ENCODE results near the gene CXorf66. TPM values are rescaled to one million over a fixed set of nuclear protein-coding genes. Genes with fewer than 3 reads are reported as not detected.
"Not testable (repeated sequence)": the region's sequence is repeated elsewhere in the genome, so short reads cannot be mapped to it uniquely, and the experiment has no call there.

The CXorf66 gene
- polyA plus RNA-seq, 6 donors from 2014 or later: not detected

DNA sequence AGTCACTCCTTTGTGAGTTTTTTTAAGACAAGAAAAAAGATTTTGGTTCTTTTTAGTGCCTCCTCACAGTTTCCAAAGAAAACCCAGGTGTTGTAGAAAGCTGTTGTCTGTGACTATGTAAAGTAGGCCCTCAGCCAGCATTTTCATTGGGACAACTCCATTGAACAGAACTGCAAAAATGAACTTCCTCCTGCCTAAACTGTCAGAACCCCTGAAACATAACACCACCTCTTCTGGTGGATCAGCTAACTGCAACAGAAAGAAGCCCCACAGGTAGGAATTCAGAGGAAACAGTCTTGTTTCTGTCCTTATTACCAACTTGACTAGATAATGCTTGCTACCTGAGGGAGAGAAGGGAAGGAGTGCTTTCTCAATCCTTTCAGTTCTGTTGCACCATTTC is 29.1 kb downstream of the CXorf66 start:
- peaks cover 0 to 7% (median 0%) of the 10 kb centered on the region in 3 donors for H3K27me3 Mint-ChIP-seq

DNA sequence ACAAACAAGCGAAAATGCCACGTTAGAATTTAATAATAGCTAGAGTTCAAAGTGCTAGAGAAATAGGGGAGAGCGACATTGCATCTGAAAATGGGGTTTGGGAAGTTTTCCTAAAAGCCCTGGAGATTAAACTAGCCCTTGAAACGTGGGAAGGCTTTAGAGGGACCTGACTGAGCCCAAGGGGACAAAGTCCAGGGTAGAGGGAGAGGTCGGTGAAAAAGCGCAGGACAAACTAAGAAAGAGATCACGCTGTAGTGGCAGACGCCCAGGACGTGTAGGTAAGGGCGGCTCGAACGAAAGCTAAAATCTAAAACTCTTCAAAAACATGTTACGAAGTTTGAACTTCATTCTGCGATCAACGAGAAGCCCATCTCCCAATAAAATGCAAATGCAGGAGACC is 31.4 kb downstream of the CXorf66 start:
- Mint-ChIP-seq H3K4me1 (peaks cover 8 to 17% (median 10%) of the 10 kb centered on the region in 3 donors), H3K4me3 (peak overlapping the region in 7 of 8 donors; percentile 85 to 100 (median 92)), H3K36me3 (no peaks in the 10 kb centered on the region), H3K9me3 (peaks cover 0 to 5% (median 0%) of the 10 kb centered on the region in 7 donors), H3K27ac (peak overlapping the region in 4 of 6 donors; percentile 1 to 92 (median 50)), H3K27me3 (peaks cover 0 to 7% (median 0%) of the 10 kb centered on the region in 3 donors)
- no peak for ATAC-seq (ENCODE audit: low read depth in 2 of 2)
- DNase-seq: no peak

More for the DNA sequence above, 29.1 kb downstream of the CXorf66 start:
- no peaks in the 10 kb centered on the region for H3K9me3 Mint-ChIP-seq
- ATAC-seq (ENCODE audit: low read depth in 2 of 2) (no peak), DNase-seq (no peak)
- H3K4me1 Mint-ChIP-seq: peaks cover 0 to 5% (median 0%) of the 10 kb centered on the region in 3 donors
- peak overlapping the region in 1 of 8 donors; percentile 63 for H3K4me3 Mint-ChIP-seq
- H3K36me3 Mint-ChIP-seq: no peaks in the 10 kb centered on the region
- no peak overlapping the region for H3K27ac Mint-ChIP-seq

DNA sequence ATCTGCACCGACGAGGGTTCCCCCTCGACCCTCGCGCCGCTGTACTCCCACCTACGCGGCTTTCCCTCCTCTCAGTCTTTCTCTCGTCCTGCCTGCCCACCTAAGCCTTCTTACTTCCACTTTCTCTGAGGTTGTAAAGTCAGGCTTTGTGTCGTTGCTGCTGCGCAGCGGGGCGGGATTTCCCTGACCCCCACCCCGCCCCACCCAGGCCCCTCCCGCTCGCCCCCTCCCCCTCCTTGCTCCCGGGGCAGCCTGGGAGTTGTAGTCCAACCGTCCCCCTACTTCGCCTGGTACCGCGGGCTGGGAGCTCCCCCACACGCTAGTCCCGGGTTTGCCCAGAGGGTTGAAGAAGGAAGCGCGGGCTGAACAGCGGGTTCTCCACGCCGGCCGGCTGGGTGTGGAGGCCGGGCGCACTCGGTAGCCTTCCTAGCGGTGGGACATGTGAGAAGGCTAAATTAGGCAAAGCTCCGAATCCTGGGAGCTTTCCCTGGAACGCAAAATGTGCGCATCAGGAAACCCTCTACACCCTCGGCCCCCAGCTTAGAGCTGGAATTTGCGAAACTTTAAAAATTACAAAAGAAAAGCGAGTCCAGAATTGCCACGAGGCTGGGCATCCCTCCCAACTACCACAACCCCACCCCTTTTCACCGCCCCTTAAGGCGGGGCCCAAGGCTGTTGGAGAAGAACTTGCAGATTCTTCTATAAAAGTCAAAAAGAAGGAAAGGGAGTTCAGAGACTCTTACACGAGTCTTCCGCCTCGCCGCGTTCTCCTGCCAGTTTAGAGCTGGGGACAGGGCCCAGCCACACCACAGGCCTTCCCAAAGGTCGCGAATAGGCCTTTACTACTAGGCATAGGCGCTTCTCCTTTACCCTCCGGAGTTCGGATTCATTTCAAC is 32.2 kb downstream of the CXorf66 start, which contains the start of gene ATP11C:
ATP11C (minus strand) TSS at position 153 of the 896 bp plus-strand sequence. CDS start 1,011 bp downstream, outside the sequence.
- H3K4me1 Mint-ChIP-seq: peaks cover 8 to 18% (median 10%) of the 10 kb centered on the region in 3 donors
- H3K9me3 Mint-ChIP-seq: peaks cover 0 to 5% (median 0%) of the 10 kb centered on the region in 7 donors
- ATAC-seq (ENCODE audit: low read depth in 2 of 2) (peak; percentile 75), DNase-seq (peak; percentile 72)
- H3K27me3 Mint-ChIP-seq: peaks cover 0 to 7% (median 0%) of the 10 kb centered on the region in 3 donors
- peak within 1 kb of the TSS; percentile 85 to 100 (median 93) for H3K4me3 Mint-ChIP-seq
- no peaks in the 10 kb centered on the region for H3K36me3 Mint-ChIP-seq
- H3K27ac Mint-ChIP-seq: peak within 1 kb of the TSS; percentile 92 to 99 (median 94)

DNA sequence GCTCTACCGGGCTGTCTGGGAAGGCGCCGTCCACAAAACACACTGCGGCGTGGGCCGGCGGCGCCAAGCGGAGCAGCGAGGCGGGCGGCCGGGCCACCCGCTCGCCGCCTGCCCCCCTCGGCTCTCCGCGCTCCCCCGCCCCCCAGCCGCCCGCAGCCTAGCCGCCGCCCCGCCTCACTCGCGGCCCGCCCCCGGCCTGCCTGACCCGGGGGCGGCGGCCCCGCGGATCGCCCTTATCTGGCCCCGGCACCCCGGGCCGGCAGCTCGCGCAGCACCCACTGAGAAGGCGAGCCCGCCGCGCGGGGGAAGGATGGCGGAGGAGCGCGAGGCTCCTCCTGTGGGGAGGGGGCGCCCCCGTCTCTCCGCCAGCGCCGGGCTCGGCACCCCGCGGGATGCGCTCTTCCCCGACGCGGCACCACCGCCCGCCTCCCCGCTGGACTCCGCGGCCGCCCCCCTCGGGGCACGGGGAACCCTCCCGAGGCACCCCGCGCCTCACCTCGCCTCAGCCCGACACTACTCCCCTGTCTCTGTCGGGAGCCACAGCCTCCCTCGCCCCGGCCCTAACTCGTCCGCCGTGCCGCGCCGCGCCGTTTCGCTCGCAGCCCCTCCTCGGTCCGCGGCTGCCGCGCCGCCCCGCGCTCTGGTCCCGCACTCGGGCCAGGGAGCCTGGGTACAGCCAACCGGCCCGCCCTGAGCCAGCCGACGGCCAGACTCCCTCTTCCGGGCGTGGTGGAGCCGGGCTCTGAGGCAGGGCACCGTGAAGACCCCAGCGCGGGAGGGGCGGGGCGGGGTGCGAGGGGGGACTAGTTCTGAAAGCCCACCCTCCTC is 33.0 kb downstream of the CXorf66 start:
- peak overlapping the region; percentile 92 to 99 (median 94) for H3K27ac Mint-ChIP-seq
- peaks cover 0 to 5% (median 0%) of the 10 kb centered on the region in 7 donors for H3K9me3 Mint-ChIP-seq
- DNase-seq (peak; percentile 44), ATAC-seq (ENCODE audit: low read depth in 2 of 2) (peak; percentile 39 to 46)
- peaks cover 0 to 5% (median 0%) of the 10 kb centered on the region in 3 donors for H3K27me3 Mint-ChIP-seq
- H3K36me3 Mint-ChIP-seq: no peaks in the 10 kb centered on the region
- peaks cover 8 to 18% (median 10%) of the 10 kb centered on the region in 3 donors for H3K4me1 Mint-ChIP-seq
- H3K4me3 Mint-ChIP-seq: peak overlapping the region; percentile 85 to 100 (median 93)

DNA sequence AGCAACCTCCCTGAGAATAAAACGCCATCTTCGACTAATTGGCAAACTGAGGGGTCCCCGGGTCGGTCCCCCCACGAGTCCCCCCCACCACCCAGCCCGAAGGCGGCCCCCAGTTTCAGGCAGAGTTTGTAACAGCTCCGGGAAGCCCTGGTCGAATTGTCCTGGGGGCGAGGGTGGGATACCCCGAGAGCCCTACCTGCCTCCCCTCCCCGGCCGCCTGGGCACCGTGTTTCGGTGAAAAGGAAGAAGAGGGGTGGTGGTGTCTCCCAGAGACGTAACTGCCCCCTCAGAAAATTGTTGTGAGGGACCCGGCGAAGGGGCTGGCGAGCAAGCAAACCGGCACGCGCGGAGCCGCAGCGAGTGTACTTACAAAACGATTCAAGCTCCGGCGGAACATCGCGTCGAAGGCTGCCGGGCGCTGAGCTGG is 33.7 kb downstream of the CXorf66 start:
- peaks cover 8 to 18% (median 10%) of the 10 kb centered on the region in 3 donors for H3K4me1 Mint-ChIP-seq
- H3K27ac Mint-ChIP-seq: peak overlapping the region in 4 of 6 donors; percentile 37 to 88 (median 78)
- DNase-seq: no peak
- H3K4me3 Mint-ChIP-seq: peak overlapping the region; percentile 83 to 91 (median 86)
- peaks cover 0 to 5% (median 0%) of the 10 kb centered on the region in 7 donors for H3K9me3 Mint-ChIP-seq
- no peak for ATAC-seq (ENCODE audit: low read depth in 2 of 2)
- no peaks in the 10 kb centered on the region for H3K36me3 Mint-ChIP-seq
- H3K27me3 Mint-ChIP-seq: no peaks in the 10 kb centered on the region

DNA sequence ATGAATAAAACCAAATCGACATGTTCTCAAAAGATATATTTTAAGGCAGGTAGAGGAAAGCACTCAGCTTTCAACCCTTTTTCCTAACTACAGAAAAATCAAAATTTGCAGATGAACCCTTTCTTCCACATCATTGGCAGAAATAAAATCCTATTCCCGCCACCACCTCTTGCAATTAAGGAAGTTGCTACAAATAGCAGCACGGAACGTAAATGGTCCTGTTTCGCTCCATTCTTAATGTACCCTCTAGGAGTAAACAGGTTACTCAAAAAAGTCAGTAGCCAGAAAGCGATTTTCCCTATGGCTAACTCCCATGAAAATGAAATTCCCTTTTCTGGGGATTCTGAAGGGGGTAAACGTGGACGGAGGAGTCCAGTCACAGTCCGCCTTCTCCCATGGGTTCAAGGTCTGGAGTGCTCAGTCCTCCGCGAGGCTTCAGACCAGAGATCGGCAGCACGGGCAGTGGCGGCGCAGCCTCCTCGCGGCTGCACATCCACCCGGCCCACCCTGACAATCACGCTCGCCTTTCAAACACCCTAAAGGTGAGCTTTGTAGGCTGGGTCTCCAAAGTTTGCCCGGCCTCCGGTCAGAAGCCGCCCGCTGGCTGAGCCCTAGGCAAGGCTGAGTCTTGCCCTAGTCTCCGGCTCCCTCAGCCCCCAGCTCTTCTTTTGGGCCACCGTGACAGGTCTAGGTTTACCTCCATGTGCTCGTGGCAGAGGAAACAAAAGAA is 34.2 kb downstream of the CXorf66 start:
- H3K9me3 Mint-ChIP-seq: peaks cover 0 to 5% (median 0%) of the 10 kb centered on the region in 7 donors
- no peak for ATAC-seq (ENCODE audit: low read depth in 2 of 2)

DNA sequence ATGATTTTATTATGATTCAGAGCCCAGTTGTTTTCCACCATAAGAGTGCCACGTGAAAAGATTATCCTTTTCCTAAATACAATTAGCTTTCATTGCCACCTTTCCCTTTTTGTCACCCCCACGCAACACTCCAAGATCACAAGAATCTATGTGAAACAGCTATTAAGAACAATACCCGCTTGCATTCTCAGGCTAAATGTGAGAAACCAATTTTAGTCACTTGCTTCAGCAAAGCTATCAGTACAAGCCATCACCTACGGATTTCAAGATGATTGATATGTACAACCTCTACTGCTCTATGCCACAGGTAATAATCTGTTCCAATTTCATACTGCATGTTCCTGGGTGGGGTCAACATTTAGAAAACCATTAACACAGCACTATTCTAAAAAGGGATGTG is 34.9 kb downstream of the CXorf66 start:
- Mint-ChIP-seq H3K36me3 (no peaks in the 10 kb centered on the region), H3K4me1 (peaks cover 12 to 23% (median 13%) of the 10 kb centered on the region in 3 donors), H3K27ac (no peak overlapping the region), H3K4me3 (peak overlapping the region in 6 of 8 donors; percentile 64 to 91 (median 84)), H3K27me3 (no peaks in the 10 kb centered on the region), H3K9me3 (peaks cover 0 to 5% (median 0%) of the 10 kb centered on the region in 7 donors)
- no peak for DNase-seq
- ATAC-seq (ENCODE audit: low read depth in 2 of 2): no peak

More for the DNA sequence above, 34.2 kb downstream of the CXorf66 start:
- DNase-seq: peak; percentile 15
- peak overlapping the region in 4 of 6 donors; percentile 73 to 88 (median 78) for H3K27ac Mint-ChIP-seq
- H3K36me3 Mint-ChIP-seq: no peaks in the 10 kb centered on the region
- H3K4me1 Mint-ChIP-seq: peaks cover 8 to 18% (median 10%) of the 10 kb centered on the region in 3 donors
- no peaks in the 10 kb centered on the region for H3K27me3 Mint-ChIP-seq
- peak overlapping the region; percentile 83 to 91 (median 86) for H3K4me3 Mint-ChIP-seq

DNA sequence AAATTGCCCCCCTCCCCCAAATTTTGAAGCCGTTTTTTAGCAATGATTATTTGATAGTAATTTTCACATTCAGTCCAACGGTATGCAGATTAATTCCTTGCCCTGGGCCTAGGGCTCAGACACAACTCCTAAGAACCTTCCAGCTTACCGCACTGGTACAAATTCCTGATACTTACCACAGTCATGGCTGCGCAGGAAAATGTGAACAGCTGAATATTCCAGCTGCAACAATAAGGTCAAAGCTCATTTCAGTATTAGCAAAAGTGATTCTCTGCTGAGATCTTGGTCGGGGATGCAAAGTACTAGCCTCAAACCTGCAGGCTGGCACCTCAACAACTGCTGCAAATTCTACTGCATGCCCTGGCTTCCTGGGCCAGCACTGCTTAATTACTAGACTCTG is 35.4 kb downstream of the CXorf66 start:
- H3K4me3 Mint-ChIP-seq: peak overlapping the region in 2 of 8 donors; percentile 26 to 88
- H3K36me3 Mint-ChIP-seq: no peaks in the 10 kb centered on the region
- no peak for DNase-seq

DNA sequence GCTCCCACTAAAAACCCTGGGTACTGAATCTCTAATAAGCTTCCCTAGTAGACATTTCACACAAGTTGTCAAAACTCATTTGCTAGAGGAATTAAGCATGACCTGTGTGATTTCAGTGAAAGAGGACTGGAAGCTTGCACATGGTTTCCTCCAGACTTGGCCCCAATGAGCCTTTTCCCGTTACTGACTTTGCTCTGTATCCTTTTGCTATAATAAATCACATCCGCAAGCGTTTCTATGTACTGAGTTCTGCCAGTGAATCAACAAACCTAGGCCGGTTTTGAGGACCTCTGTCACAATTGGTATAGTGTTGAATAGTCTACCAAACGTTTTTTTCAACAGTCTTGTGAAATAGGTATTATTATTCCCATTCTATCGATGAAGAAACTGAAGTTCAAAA is 40.6 kb downstream of the CXorf66 start:
- no peak for DNase-seq
- no peaks in the 10 kb centered on the region for H3K9me3 Mint-ChIP-seq
- peaks cover 0 to 4% of the 10 kb centered on the region in 2 donors for H3K36me3 Mint-ChIP-seq
- no peaks in the 10 kb centered on the region for H3K27me3 Mint-ChIP-seq
- H3K27ac Mint-ChIP-seq: peak overlapping the region in 1 of 6 donors; percentile 41
- peaks cover 6 to 33% (median 15%) of the 10 kb centered on the region in 3 donors for H3K4me1 Mint-ChIP-seq
- no peak for ATAC-seq (ENCODE audit: low read depth in 2 of 2)
- H3K4me3 Mint-ChIP-seq: no peak overlapping the region

More for the DNA sequence above, 35.4 kb downstream of the CXorf66 start:
- Mint-ChIP-seq H3K27ac (no peak overlapping the region), H3K27me3 (no peaks in the 10 kb centered on the region), H3K9me3 (peaks cover 0 to 5% (median 0%) of the 10 kb centered on the region in 7 donors), H3K4me1 (peaks cover 12 to 26% (median 16%) of the 10 kb centered on the region in 3 donors)
- no peak for ATAC-seq (ENCODE audit: low read depth in 2 of 2)

DNA sequence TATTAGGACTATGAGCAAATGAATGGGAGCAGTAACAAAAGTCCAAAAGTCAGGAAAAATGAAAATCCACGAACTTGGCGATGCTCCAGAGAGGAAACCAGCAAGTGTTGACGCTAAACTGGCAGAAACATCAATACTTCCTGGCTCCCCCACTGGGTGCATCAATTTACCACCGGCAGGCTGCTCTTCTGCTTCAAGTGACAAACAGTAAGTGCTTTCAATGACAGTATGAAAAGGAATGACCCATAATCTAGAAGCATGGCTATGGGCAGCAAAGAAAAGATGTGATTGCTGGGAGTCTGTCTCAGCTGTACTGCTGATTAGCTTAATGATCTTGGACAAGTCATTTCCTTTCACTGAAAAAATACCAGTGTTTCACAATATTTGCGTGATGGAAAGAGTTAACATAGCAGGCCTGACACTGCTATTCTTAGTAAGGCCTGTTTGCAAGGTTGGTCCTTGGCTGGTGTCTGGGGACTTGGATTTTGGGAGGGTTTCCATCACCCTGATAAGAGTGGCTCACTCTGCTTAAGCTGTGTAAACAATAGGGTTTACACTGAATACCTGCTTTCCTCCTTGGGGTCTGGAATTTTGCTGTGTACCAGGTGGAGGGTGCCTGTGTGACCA is 41.1 kb downstream of the CXorf66 start:
- H3K4me1 Mint-ChIP-seq: peaks cover 6 to 28% (median 15%) of the 10 kb centered on the region in 3 donors
- ATAC-seq (ENCODE audit: low read depth in 2 of 2) (no peak), DNase-seq (no peak)
- peak overlapping the region in 1 of 6 donors; percentile 41 for H3K27ac Mint-ChIP-seq
- no peaks in the 10 kb centered on the region for H3K27me3 Mint-ChIP-seq
- no peaks in the 10 kb centered on the region for H3K9me3 Mint-ChIP-seq
- H3K4me3 Mint-ChIP-seq: no peak overlapping the region
- peaks cover 0 to 4% of the 10 kb centered on the region in 2 donors for H3K36me3 Mint-ChIP-seq

DNA sequence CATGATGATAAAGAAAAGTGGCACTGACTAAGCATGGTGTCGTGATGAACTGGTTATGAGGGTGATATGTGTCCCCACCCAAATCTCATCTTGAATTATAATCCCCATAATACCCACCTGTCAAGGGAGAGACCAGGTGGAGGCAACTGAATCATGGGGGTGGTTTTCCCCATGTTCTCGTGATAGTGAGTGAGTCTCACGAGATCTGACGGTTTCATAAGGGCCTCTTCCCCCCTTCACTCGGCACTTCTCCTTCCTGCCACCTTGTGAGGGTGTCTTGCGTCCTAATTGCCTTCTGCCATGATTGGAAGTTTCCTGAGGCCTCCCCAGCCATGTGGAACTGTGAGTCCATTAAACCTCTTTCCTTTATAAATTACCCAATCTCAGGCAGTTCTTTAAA is 44.2 kb downstream of the CXorf66 start:
- not testable (repeated sequence) for H3K27me3 Mint-ChIP-seq; ATAC-seq (ENCODE audit: low read depth in 2 of 2); H3K36me3 Mint-ChIP-seq; H3K9me3 Mint-ChIP-seq; DNase-seq; H3K4me3 Mint-ChIP-seq
- peaks cover 18 to 32% (median 19%) of the 10 kb centered on the region in 3 donors for H3K4me1 Mint-ChIP-seq
- peak overlapping the region in 1 of 6 donors; percentile 22 for H3K27ac Mint-ChIP-seq

DNA sequence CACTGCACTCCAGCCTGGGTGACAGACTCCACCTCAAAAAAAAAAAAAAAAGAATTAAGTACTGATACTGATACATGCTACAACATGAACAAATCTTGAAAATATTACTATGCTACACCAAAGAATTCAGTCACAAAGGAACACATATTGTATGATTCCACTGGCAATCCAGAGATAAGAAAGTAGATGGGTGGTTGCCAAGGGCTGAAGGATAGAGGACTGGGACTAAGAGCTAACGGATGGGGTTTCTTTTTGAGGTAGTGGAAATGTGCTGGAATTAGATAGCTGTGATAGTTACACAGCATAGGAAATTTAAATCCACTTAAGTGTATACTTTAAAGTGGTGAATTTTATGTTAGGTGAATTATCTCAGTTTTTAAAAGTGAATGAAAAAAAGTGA is 45.0 kb downstream of the CXorf66 start:
- ATAC-seq (ENCODE audit: low read depth in 2 of 2) (no peak), DNase-seq (no peak)
- Mint-ChIP-seq H3K4me3 (no peak overlapping the region), H3K9me3 (no peaks in the 10 kb centered on the region), H3K27me3 (no peaks in the 10 kb centered on the region), H3K4me1 (peaks cover 15 to 26% (median 16%) of the 10 kb centered on the region in 3 donors), H3K36me3 (peaks cover 0 to 4% of the 10 kb centered on the region in 2 donors), H3K27ac (peak overlapping the region in 1 of 6 donors; percentile 0)

Data from naive B cell (primary cell).